Activated CD8-positive, alpha-beta memory T cell treated with anti-CD3 and anti-CD28 coated beads for 36 hours (primary cell): ENCODE data around the gene MORN1. TPM values are rescaled to one million over a fixed set of nuclear protein-coding genes. Genes with fewer than 3 reads are reported as not detected.
"Not testable (repeated sequence)": the region's sequence is repeated elsewhere in the genome, so short reads cannot be mapped to it uniquely, and the experiment has no call there.

ENCODE experiments used
- CTCF ChIA-PET: fragments of 350-600 bp; sonication (Branson Sonifier 250); formaldehyde crosslinking; loops from one replicate; lab custom pipeline; 2021; ENCODE audit warnings: antibody characterized with exemption; lab: Charles Lee
- POLR2A ChIA-PET: fragments of 350-600 bp; sonication (Branson Sonifier 250); formaldehyde crosslinking; loops from one replicate; lab custom pipeline; 2021; ENCODE audit warnings: antibody characterized with exemption; lab: Charles Lee
- total RNA-seq, 2 experiments: library from RNA; stranded (reverse); gene quantifications; one replicate each; pipeline ENCODE4 v1.2.3, GENCODE V29; 2021

The MORN1 gene
- total RNA-seq, 2 experiments from 2014 or later = 8.7 to 9.9 TPM

DNA sequence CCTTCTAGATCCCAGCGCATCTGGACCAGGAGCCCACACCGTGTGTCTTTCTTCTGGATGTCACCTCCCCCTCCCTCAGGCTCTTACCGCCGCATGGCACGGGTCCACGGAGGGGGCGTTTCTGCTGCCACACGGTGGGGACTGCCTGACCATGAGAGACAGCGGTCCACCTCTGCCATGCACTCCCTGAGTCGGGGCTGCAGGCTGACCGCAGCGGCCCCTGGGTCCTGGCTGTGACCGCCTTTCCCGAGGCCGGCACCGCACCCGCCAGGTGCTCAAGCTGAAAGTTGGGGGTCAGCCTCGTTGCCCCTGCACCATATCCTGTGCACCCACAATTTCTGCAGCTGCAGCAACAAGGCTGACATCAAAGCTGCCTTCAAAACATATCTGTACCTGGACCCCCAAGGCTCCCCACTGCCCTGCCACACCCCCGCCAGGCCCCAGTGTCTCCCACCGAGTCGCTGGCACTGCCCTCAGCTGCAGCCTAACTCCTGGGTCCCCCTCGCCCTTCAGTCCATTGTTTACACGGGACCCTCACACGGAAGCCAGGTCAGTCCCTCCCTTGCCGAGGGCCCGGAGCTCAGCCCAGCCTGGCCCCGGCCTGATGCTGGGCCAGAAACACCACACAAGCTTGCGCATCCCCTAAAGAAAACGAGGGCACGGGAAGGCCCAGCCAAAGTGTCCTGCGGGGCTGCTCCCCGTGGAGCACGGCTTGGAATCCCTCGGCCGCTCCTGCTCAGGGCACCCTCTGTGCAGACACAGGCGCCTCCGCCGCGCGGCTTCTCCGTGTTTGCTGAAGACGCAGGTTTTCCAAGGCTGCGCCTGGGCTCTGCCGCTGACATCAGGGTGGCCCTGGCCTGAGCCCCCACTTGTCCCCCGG, 51.9 kb downstream of the MORN1 start:
- POLR2A ChIA-PET = no interaction called here
- CTCF ChIA-PET = no interaction called here

- POLR2A ChIA-PET = no interaction called here
- CTCF ChIA-PET = no interaction called here
These were observed 53.9 kb downstream of the MORN1 start for GRCh38 chr1:2337501-2337900.

GRCh38 chr1:2337081-2337480, 54.3 kb downstream of the MORN1 start:
- ChIA-PET CTCF (no interaction called here), POLR2A (no interaction called here)

GRCh38 chr1:2336499-2336898, 54.9 kb downstream of the MORN1 start:
- ChIA-PET POLR2A (no interaction called here), CTCF (no interaction called here)

GRCh38 chr1:2335721-2336455, 55.5 kb downstream of the MORN1 start:
- POLR2A ChIA-PET = no interaction called here
- CTCF ChIA-PET = no interaction called here

- ChIA-PET CTCF (no interaction called here), POLR2A (no interaction called here)
These were observed 56.3 kb downstream of the MORN1 start for GRCh38 chr1:2334883-2335534.

- ChIA-PET CTCF (no interaction called here), POLR2A (no interaction called here)
These were observed 57.0 kb downstream of the MORN1 start for GRCh38 chr1:2334366-2334765.

DNA sequence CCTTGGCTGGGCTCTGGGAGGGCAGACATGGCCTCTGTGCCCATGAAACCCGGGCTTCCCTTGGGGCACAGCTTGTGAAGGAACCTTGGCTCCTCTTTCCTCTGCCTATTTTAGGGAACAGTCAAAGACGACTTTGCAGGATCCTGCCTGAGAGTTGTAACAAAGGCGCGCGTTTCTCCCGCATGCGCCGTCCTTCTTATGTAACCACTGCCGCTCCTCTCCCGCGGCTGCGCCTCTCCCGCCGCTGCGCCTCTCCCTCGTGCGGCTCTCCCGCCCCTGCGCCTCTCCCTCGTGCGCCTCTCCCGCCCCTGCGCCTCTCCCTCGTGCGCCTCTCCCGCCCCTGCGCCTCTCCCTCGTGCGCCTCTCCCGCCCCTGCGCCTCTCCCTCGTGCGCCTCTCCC, 59.8 kb downstream of the MORN1 start:
- POLR2A ChIA-PET, CTCF ChIA-PET: not testable (repeated sequence)

DNA sequence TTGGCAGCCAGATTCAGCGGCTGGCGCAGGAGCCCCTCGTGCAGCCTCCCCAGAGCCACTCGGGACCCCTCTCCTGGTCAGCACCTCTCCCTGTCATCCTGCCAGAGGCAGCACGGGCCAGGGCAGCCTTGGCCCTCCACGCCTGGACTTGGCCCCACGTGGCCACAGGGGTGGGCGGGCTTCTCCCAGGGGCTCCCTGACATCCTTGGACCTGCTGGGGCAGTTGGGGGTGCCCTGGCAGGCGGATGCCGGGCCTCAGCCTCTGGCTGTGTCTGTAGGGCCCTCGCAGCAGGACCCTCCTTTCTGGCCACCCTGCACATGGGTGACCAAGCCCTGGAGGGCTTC, 60.2 kb downstream of the MORN1 start:
- CTCF ChIA-PET = no interaction called here
- POLR2A ChIA-PET = interaction anchor here (0.6 kb wide), 1 partner anchor 762 kb away, joined by 3 read pairs; no protein-coding TSS in a partner anchor

DNA sequence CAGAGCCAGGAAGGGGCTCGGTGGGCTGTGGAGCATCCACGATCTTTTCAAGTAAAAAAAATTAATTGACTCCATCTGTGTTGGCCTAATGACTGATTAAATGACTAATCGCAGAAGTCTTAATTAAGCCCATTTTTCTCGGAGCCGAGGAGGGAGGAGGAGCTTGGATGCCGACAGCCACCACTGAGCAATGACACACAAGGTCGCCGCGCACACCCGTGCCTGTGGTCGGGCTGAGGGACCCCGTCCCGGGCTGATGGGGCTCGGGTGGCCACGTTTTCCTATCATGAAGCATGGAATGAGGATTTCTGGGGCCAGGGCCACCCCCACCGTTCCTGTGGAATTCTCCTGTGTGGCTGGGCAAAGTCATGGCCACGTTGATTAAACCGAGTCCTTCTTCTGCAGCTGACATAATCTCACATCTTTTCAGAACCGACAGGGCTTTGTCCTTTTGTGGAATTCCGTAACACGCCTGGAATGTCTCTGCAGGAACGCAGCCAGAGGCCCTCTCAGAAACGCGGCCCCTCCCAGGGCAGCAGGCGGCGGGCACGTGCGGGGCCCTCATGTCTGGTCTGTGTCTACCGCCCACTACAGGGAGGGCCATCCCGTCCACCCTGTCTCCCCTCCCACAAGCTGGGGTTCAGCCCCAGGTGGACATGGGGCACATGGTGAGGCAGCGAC, 60.7 kb downstream of the MORN1 start:
- POLR2A ChIA-PET = interaction anchor here (0.6 kb wide), 1 partner anchor 761 kb away, joined by 3 read pairs; no protein-coding TSS in a partner anchor

DNA sequence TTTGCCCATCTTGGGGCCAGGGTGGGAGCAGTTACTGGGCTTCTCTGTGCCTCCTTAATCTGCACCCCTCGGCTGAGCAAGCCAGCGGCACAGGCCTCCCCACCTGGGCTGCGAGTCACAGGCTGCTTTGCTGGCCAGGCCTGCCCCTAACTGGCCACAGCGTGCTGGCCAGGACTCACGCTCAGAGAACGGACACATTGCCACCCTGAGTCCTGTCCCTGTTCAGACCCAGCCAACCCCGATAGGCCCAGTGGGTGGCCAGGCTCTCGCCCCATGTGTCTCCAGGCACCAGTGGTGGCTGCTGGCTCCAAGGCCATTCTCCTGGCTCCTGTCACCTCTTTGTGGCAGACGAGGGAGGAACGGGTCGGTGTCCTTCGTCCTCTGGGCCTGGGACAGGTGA, 61.3 kb downstream of the MORN1 start:
- ChIA-PET CTCF (no interaction called here), POLR2A (no interaction called here)

More for the DNA sequence above, 60.7 kb downstream of the MORN1 start:
- CTCF ChIA-PET = no interaction called here

- ChIA-PET POLR2A (no interaction called here), CTCF (no interaction called here)
These were observed 62.5 kb downstream of the MORN1 start for GRCh38 chr1:2328676-2329455.

DNA sequence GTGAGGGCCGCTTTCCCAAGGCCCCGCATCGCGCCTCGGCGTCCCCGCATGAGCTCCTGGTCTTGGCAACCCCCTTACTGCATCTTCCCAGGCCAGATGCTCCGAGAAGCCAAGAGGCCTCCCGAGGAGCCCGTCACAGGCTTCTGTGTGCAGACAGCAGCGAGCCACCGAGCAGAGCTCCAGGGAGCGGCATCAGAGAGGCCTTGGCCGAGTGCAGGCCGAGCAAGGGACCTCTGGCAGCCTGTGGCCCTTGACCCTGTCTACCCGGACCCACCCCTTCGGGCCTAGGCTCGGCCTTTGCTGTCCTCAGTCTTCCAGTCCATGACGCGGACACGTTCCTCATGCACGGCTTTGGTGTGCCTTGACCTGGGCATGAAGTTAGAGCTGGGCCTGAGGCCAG, 63.5 kb downstream of the MORN1 start:
- ChIA-PET POLR2A (no interaction called here), CTCF (no interaction called here)

GRCh38 chr1:2327162-2327561, 64.2 kb downstream of the MORN1 start:
- POLR2A ChIA-PET, CTCF ChIA-PET: not testable (repeated sequence)

DNA sequence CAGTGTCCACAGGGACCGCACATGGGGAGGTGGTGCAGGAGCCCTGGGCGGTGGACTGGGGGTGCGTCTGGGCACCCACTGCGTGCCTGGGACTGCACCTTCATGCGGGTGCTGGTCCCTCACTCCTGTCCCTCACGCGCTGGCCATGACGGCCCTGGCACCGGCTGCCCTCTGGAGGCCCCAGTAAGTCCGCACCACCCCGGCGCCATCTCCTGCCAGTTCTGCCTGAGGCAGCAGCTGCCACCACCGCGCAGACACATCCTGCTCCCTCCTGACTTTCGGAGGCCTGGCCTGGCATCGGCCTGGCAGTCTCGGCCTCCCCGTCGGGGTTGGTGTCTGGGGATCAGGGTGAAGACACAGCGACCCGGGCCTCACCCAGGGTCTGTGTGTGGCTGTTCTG, 64.8 kb downstream of the MORN1 start:
- ChIA-PET POLR2A (no interaction called here), CTCF (no interaction called here)

DNA sequence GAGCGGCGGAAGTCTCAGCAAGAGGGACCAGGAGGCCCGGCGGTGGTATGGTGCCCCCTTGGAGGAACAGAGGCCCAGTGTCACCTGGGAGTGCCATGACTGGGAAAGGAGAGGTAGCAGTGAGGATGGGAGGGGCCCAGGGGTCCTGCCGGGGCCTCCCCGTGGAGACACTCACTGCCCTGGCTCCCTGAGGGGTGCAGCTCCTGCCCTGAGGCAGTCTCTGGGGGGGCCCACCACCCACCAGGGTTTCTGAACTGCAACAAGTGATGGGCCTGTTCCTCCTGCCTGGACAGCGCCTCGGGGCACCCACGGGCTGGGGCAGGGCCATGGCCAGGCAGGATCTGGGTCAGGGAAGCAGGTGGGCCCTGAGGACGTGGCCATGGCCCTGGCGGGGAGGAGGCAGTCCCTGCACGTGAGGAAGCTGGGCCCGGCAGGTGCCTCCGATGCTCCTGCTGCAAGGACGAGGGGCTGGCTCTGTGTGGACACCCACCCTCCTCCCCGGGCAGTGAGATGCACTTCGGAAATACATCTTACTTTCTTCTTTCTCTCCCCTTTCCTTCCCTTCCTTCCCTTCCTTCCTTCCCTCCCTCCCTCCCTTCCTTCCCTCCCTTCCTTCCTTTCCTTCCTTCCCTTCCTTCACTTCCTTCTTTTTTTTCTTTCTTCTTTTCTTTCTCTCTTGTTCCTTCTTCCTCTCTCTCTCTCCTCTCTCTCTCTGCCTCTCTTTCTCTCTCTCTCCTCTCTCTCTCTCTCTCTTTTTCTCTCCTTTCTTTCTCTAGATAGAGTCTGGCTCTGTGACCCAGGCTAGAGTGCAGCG, 66.6 kb downstream of the MORN1 start:
- CTCF ChIA-PET = interaction anchor here (2.0 kb wide), 1 partner anchor 57 kb away, joined by 6 read pairs; no protein-coding TSS in a partner anchor
- POLR2A ChIA-PET = no interaction called here

GRCh38 chr1:2323451-2323974, 67.8 kb downstream of the MORN1 start:
- CTCF ChIA-PET = no interaction called here
- POLR2A ChIA-PET = no interaction called here
